Liver (tissue), 9 donors: ENCODE measurements around the gene DOCK2. TPM values are rescaled to one million over a fixed set of nuclear protein-coding genes. Genes with fewer than 3 reads are reported as not detected.

ENCODE experiments used
- DNase-seq: peaks from one replicate; pipeline ENCODE4 v3.0.0-alpha.2; 2017; ENCODE audit warnings: low spot score
- H3K27ac ChIP-seq, 2 donors: one replicate each; pipeline ENCODE4 v1.7.0; 2013; ENCODE audit warnings: inconsistent platforms in 2 of 2, low read length in 2 of 2, control low read depth in 1 of 2, low read depth in 1 of 2, mild to moderate bottlenecking in 1 of 2
- H3K27me3 ChIP-seq, 4 donors: one replicate each; pipeline versions ENCODE4 v1.6.1 to v1.7.0; 2013; ENCODE audit warnings: low read length in 3 of 4, inconsistent platforms in 1 of 4, mild to moderate bottlenecking in 1 of 4, moderate library complexity in 1 of 4; ENCODE audit not compliant: control insufficient read depth in 4 of 4, insufficient read depth in 4 of 4
- H3K36me3 ChIP-seq, 4 donors: one replicate each; pipeline versions ENCODE4 v1.6.1 to v1.7.0; 2013; ENCODE audit warnings: low read length in 3 of 4, mild to moderate bottlenecking in 3 of 4, low read depth in 1 of 4, moderate library complexity in 1 of 4; ENCODE audit not compliant: control insufficient read depth in 4 of 4, insufficient read depth in 3 of 4
- H3K4me1 ChIP-seq, 4 donors: one replicate each; pipeline versions ENCODE4 v1.6.1 to v1.7.0; 2013; ENCODE audit warnings: low read length in 3 of 4, mild to moderate bottlenecking in 3 of 4, moderate library complexity in 1 of 4; ENCODE audit not compliant: control insufficient read depth in 4 of 4, insufficient read depth in 4 of 4
- H3K4me3 ChIP-seq, 3 donors: one replicate each; pipeline versions ENCODE4 v1.6.1 to v1.7.0; 2013; ENCODE audit warnings: low read length in 3 of 3, control low read depth in 1 of 3, low read depth in 1 of 3, mild to moderate bottlenecking in 1 of 3
- H3K9ac ChIP-seq, 2 donors: one replicate each; pipeline ENCODE4 v1.7.0; 2013; ENCODE audit warnings: low read length in 2 of 2, mild to moderate bottlenecking in 2 of 2, moderate library complexity in 2 of 2, control low read depth in 1 of 2, low read depth in 1 of 2
- H3K9me3 ChIP-seq, 4 donors: one replicate each; pipeline versions ENCODE4 v1.6.1 to v1.7.0; 2013; ENCODE audit warnings: low read length in 3 of 4; ENCODE audit not compliant: control insufficient read depth in 4 of 4
- ATF3 ChIP-seq: IDR thresholded peaks from 2 replicates; pipeline ENCODE4 v1.6.1; 2016; ENCODE audit warnings: antibody characterized with exemption
- EGR1 ChIP-seq, 2 donors: IDR thresholded peaks; 2 replicates each; pipeline ENCODE4 v1.6.1; 2016 to 2018; ENCODE audit warnings: antibody characterized with exemption in 2 of 2, low read depth in 2 of 2
- FOXA1 ChIP-seq: IDR thresholded peaks from 2 replicates; pipeline ENCODE4 v1.6.1; 2016; ENCODE audit warnings: antibody characterized with exemption
- FOXA2 ChIP-seq: IDR thresholded peaks from 2 replicates; pipeline ENCODE4 v1.6.1; 2016; ENCODE audit warnings: antibody characterized with exemption
- GABPA ChIP-seq, 2 donors: IDR thresholded peaks in 1 of 2; conservative IDR thresholded peaks in 1 of 2; 2 replicates each; pipeline ENCODE4 v1.6.1; 2016; ENCODE audit warnings: antibody characterized with exemption in 2 of 2, mild to moderate bottlenecking in 1 of 2, moderate library complexity in 1 of 2
- HNF4G ChIP-seq: IDR thresholded peaks from 2 replicates; pipeline ENCODE4 v1.6.1; 2016; ENCODE audit warnings: antibody characterized with exemption
- JUND ChIP-seq, 2 donors: IDR thresholded peaks; 2 replicates each; pipeline ENCODE4 v1.6.1; 2016; ENCODE audit warnings: antibody characterized with exemption in 2 of 2
- NR2F2 ChIP-seq: IDR thresholded peaks from 2 replicates; pipeline ENCODE4 v1.6.1; 2016; ENCODE audit warnings: antibody characterized with exemption
- RAD21 ChIP-seq, 2 donors: IDR thresholded peaks; 2 replicates each; pipeline ENCODE4 v1.6.1; 2016; ENCODE audit warnings: antibody characterized with exemption in 2 of 2, mild to moderate bottlenecking in 2 of 2
- RXRA ChIP-seq, 2 donors: IDR thresholded peaks; 2 replicates each; pipeline ENCODE4 v1.6.1; 2017 to 2018; ENCODE audit warnings: antibody characterized with exemption in 2 of 2, mild to moderate bottlenecking in 1 of 2
- SP1 ChIP-seq: IDR thresholded peaks from 2 replicates; pipeline ENCODE4 v1.6.1; 2018; ENCODE audit warnings: antibody characterized with exemption, mild to moderate bottlenecking
- TAF1 ChIP-seq: conservative IDR thresholded peaks from 2 replicates; pipeline ENCODE4 v1.6.1; 2016; ENCODE audit warnings: antibody characterized with exemption, mild to moderate bottlenecking
- YY1 ChIP-seq: IDR thresholded peaks from 2 replicates; pipeline ENCODE4 v1.6.1; 2016; ENCODE audit warnings: antibody characterized with exemption, mild to moderate bottlenecking
- WGBS: extraction: QIAGEN DNeasy Blood & Tissue Kit; methylation state at CpG from one replicate; pipeline ENCODE4 v1.1.7; 2013; 5-methylcytosine and 5-hydroxymethylcytosine counted together
- polyA plus RNA-seq, 2 donors: library from polyadenylated mRNA; stranded (reverse) in 1 of 2; unstranded in 1 of 2; fragments of 200-250 nt in 1 of 2; fragments of >200 nt in 1 of 2; fragmentation: Nextera tagmentation in 1 of 2; extraction: Ambion mirVana in 1 of 2; gene quantifications; one replicate each; pipeline versions ENCODE4 v1.2.1 to v1.2.3, GENCODE V29; 2013 to 2015
- total RNA-seq, 2 donors: library from RNA; depleted of rRNA; stranded (reverse); fragments of >200 nt; gene quantifications; one replicate each; pipeline ENCODE4 v1.2.3, GENCODE V29; 2014
- TF ChIP-seq, protein P1 (sequence below): IDR thresholded peaks from 2 replicates; pipeline ENCODE4 v1.6.1; 2016; ENCODE audit warnings: antibody characterized with exemption, mild to moderate bottlenecking
- TF ChIP-seq, protein P2 (sequence below): IDR thresholded peaks from 2 replicates; pipeline ENCODE4 v1.6.1; 2016; ENCODE audit warnings: antibody characterized with exemption
- TF ChIP-seq, protein P3 (sequence below): IDR thresholded peaks from 2 replicates; pipeline ENCODE4 v1.6.1; 2016; ENCODE audit warnings: antibody characterized with exemption
- TF ChIP-seq, protein P4 (sequence below): fragments of 150-350 bp; IDR thresholded peaks from 2 replicates; pipeline ENCODE4 v1.5.1; 2017; ENCODE audit warnings: improper control_type of control experiment, low read depth, low read length; ENCODE audit not compliant: missing input control
- donor health status: healthy.
- donor health status: healthy.
- donor health status: healthy.
- donor health status: healthy.
- donor health status: healthy.

DOCK2 gene
- total and polyA plus RNA-seq, 4 donors = 2.3 to 26.6 (median 8.2) TPM

DNA sequence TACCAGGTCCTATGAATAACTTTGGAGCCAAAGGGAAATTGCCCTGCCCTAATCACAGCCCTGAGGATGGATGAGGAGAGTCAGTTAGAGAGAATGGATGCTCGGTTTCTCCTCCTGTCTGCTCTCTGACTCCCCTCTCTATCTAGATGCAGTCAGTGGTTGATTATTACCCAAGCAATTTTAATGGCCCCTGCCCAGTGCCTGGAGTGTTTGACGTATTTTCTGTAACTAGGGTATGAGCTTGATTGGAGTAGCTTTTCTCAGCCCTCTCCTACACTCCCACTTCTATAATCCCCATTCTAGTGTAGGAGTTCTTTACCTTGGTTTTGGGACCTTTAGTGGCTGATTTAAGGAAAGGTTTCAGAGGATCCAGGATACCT, 60.4 kb downstream of the DOCK2 start:
- Histone ChIP-seq H3K4me3 (no peak overlapping the region), H3K27ac (no peak overlapping the region), H3K36me3 (no peaks in the 10 kb centered on the region), H3K9me3 (no peaks in the 10 kb centered on the region), H3K27me3 (peaks cover 0 to 2% (median 0%) of the 10 kb centered on the region in 4 donors), H3K9ac (no peak overlapping the region), H3K4me1 (no peaks in the 10 kb centered on the region)
- DNase-seq = no peak
- 52% methylated on average over 2 of the region's 2 CpGs for WGBS
- no peak for TF ChIP-seq EGR1 (IDR thresholded peaks at IDR 0.05; ENCODE audit: low read depth in 2 of 2)
- no peak for TF ChIP-seq FOXA2
- TF ChIP-seq NR2F2 = no peak
- TF ChIP-seq ATF3 = no peak
- TF ChIP-seq, protein P1, sequence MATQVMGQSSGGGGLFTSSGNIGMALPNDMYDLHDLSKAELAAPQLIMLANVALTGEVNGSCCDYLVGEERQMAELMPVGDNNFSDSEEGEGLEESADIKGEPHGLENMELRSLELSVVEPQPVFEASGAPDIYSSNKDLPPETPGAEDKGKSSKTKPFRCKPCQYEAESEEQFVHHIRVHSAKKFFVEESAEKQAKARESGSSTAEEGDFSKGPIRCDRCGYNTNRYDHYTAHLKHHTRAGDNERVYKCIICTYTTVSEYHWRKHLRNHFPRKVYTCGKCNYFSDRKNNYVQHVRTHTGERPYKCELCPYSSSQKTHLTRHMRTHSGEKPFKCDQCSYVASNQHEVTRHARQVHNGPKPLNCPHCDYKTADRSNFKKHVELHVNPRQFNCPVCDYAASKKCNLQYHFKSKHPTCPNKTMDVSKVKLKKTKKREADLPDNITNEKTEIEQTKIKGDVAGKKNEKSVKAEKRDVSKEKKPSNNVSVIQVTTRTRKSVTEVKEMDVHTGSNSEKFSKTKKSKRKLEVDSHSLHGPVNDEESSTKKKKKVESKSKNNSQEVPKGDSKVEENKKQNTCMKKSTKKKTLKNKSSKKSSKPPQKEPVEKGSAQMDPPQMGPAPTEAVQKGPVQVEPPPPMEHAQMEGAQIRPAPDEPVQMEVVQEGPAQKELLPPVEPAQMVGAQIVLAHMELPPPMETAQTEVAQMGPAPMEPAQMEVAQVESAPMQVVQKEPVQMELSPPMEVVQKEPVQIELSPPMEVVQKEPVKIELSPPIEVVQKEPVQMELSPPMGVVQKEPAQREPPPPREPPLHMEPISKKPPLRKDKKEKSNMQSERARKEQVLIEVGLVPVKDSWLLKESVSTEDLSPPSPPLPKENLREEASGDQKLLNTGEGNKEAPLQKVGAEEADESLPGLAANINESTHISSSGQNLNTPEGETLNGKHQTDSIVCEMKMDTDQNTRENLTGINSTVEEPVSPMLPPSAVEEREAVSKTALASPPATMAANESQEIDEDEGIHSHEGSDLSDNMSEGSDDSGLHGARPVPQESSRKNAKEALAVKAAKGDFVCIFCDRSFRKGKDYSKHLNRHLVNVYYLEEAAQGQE = no peak
- TF ChIP-seq, protein P2, sequence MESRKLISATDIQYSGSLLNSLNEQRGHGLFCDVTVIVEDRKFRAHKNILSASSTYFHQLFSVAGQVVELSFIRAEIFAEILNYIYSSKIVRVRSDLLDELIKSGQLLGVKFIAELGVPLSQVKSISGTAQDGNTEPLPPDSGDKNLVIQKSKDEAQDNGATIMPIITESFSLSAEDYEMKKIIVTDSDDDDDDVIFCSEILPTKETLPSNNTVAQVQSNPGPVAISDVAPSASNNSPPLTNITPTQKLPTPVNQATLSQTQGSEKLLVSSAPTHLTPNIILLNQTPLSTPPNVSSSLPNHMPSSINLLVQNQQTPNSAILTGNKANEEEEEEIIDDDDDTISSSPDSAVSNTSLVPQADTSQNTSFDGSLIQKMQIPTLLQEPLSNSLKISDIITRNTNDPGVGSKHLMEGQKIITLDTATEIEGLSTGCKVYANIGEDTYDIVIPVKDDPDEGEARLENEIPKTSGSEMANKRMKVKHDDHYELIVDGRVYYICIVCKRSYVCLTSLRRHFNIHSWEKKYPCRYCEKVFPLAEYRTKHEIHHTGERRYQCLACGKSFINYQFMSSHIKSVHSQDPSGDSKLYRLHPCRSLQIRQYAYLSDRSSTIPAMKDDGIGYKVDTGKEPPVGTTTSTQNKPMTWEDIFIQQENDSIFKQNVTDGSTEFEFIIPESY = no peak
- no peak for TF ChIP-seq GABPA (IDR thresholded peaks at IDR 0.05 in 1 of 2, conservative IDR thresholded peaks at IDR 0.05 in 1 of 2)
- TF ChIP-seq SP1 = no peak
- TF ChIP-seq HNF4G = no peak
- no peak for TF ChIP-seq RXRA (IDR thresholded peaks at IDR 0.05)
- TF ChIP-seq YY1 = no peak
- no peak for TF ChIP-seq TAF1
- no peak for TF ChIP-seq FOXA1

DNA sequence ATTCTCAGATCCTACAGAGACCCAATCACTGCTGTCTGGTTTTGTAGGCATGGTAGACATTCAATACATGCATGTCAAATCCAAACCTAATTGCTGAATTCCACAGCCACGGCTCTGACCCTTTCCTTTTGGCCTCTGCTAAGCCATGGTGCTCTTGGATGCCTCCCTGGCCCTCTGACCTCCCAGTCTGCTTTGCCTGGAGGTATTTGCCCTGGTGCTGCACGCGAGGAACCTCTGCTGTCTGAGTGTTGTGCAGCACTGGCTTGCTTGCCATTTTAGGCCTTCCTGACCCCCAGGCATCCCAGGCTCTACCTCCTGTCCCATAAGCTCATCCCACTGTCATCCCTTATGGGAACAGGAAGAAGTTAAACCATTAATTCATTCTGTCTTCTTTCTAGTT, 60.9 kb downstream of the DOCK2 start:
- no peak overlapping the region for H3K9ac ChIP-seq
- peaks cover 0 to 2% (median 0%) of the 10 kb centered on the region in 4 donors for H3K27me3 ChIP-seq
- TF ChIP-seq RAD21 (IDR thresholded peaks at IDR 0.05) (no peak), GABPA (IDR thresholded peaks at IDR 0.05 in 1 of 2, conservative IDR thresholded peaks at IDR 0.05 in 1 of 2) (no peak), FOXA2 (no peak), EGR1 (IDR thresholded peaks at IDR 0.05; ENCODE audit: low read depth in 2 of 2) (no peak)
- no peaks in the 10 kb centered on the region for H3K9me3 ChIP-seq
- no peak for DNase-seq
- H3K4me1 ChIP-seq = no peaks in the 10 kb centered on the region
- WGBS = 57% methylated on average over 3 of the region's 3 CpGs
- H3K36me3 ChIP-seq = no peaks in the 10 kb centered on the region
- H3K4me3 ChIP-seq = no peak overlapping the region
- no peak overlapping the region for H3K27ac ChIP-seq

DNA sequence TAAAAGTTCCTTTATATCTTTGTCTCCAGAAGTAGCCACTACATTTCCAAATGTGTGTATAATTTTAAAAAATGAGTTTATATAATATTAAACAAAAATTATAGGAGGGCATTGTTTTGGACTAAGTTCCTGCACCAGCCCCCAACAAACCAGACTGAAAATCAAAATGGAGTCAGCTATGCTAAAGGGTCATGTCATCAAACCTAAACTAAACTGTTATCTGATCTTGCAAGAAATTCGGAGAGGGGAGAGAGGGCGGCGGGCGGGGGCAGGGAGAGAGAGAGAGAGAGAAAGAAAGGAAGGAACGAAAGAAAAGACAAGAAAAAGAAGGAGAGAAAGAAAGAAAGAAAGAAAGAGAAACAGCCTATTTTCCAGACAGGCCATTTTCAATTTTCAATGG, 63.5 kb downstream of the DOCK2 start:
- Histone ChIP-seq H3K9ac (no peak overlapping the region), H3K36me3 (no peaks in the 10 kb centered on the region), H3K9me3 (no peaks in the 10 kb centered on the region), H3K4me1 (no peaks in the 10 kb centered on the region), H3K27me3 (peaks cover 0 to 2% (median 0%) of the 10 kb centered on the region in 4 donors), H3K27ac (no peak overlapping the region), H3K4me3 (no peak overlapping the region)
- WGBS = 82% methylated on average over 5 of the region's 5 CpGs
- DNase-seq = no peak
- TF ChIP-seq, protein P3, sequence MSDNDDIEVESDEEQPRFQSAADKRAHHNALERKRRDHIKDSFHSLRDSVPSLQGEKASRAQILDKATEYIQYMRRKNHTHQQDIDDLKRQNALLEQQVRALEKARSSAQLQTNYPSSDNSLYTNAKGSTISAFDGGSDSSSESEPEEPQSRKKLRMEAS = no peak
- TF ChIP-seq, protein P4, sequence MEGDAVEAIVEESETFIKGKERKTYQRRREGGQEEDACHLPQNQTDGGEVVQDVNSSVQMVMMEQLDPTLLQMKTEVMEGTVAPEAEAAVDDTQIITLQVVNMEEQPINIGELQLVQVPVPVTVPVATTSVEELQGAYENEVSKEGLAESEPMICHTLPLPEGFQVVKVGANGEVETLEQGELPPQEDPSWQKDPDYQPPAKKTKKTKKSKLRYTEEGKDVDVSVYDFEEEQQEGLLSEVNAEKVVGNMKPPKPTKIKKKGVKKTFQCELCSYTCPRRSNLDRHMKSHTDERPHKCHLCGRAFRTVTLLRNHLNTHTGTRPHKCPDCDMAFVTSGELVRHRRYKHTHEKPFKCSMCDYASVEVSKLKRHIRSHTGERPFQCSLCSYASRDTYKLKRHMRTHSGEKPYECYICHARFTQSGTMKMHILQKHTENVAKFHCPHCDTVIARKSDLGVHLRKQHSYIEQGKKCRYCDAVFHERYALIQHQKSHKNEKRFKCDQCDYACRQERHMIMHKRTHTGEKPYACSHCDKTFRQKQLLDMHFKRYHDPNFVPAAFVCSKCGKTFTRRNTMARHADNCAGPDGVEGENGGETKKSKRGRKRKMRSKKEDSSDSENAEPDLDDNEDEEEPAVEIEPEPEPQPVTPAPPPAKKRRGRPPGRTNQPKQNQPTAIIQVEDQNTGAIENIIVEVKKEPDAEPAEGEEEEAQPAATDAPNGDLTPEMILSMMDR = no peak
- no peak for TF ChIP-seq NR2F2
- TF ChIP-seq JUND (IDR thresholded peaks at IDR 0.05) = no peak
- TF ChIP-seq, protein P1 = no peak
- no peak for TF ChIP-seq GABPA (IDR thresholded peaks at IDR 0.05 in 1 of 2, conservative IDR thresholded peaks at IDR 0.05 in 1 of 2)
- no peak for TF ChIP-seq EGR1 (IDR thresholded peaks at IDR 0.05; ENCODE audit: low read depth in 2 of 2)
- no peak for TF ChIP-seq FOXA1
- TF ChIP-seq FOXA2 = no peak
